ENCODE measurements around the gene FTCD.
A peak's percentile ranks its signal among the peaks of the same experiment; 100 is the strongest.
"Not testable (repeated sequence)": the region's sequence is repeated elsewhere in the genome, so short reads cannot be mapped to it uniquely, and the experiment has no call there.

The FTCD gene

DNA sequence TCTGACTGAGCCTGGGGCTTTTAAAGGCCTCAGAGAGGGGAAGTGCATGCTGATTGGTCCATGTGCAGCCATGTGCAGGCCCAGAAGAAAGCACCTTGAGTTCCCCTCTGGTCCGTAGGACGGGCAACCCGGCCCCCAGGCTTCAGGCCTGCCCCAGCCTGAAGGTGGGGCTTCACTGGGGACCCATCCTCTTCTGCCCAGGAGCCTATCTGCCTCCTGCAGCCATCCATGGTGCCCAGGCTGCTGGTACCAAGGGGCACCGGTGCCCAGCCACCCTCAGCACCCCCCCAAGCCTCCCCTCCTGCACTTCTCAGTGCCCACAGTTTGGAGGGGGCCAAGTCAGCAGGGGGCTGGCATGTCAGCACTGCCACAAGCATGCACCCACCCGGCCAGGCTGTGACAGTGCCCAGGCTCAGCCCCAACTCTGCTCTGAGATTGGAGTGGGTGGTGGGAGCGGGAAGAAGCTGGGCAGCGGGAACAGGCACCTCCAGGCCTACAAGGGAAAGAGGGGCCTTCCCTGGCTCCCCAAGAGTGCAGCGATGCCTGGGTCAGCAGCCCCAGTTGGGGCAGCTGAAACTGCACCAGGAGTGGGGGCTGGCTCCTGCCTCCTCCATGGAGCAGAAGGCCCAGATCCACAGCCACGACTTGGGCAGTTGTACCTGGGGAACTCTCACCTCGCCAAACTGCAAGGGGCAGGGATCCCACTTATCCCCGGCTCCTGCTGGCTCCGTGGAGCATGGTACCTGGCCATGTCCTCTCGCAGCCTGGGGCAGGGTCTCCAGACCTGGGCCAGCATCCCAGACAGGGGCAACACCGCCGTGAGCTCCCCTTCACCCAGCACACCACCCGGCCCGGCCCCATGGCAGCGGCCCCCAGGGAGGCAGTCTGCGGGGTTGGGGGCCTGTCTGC lies 45.8 kb downstream of the FTCD start:
- DNase-seq: peak; percentile 40

DNA sequence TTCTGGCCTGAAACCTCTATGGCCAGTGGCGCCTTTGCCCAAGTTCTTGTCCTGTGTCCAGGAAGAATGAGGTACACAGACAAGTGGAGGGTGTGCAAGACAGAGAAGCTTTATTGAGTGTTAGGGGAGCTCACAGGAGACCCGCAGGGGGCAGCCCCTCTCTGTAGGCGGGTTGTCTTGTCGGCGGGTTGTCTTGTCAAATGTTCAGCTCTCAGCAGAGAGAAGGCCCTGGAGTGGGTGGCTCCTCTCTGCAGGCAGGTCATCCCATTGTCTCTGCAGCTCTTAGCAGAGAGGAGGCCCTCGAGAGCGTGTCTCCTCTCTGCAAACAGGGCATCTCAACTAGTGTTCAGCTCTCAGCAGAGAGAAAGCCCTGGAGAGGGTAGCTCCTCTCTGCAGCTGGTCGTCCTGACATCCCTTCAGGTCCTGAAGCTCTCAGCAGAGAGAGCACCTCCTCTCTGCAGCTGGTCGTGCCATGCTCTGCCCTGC lies 46.5 kb downstream of the FTCD start:
- no peak for DNase-seq

DNA sequence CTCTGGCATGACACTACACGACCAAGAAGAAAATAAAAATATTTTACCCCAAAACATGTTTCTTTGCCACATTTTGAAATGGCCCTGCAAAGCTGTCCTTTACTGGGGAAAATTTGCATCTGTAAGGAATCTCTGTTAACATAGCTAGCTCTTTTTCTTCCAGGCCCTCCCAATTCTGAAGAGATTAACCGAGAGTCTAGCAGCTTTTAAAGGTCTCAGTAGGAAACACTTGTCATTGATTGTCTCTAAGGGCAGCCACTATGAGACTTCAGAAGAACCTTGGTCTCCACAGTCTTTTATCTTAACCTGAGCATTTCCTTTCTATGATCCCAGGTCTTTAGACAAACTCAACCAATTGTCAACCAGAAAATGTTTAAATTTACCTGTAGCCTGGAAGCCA lies 48.0 kb downstream of the FTCD start:
- DNase-seq: not testable (repeated sequence)

DNA sequence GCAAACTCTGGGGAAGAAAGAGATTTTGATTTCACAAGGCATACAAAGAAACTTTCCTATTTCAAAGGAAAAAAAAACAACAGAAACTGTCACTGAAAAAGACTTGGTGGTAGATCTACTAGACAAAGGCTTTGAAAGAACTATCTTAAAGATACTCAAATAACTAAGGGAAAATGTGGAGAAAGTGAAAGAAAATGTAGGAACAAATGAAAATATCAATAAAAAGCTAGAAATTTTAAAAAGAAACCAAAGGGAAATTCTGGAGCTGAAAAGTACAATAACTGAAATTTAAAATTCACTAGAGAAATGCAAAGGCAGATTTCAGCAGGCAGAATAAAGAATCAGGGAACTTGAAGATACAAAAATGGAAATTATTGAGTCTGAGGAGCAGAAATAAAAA lies 51.3 kb downstream of the FTCD start:
- no peak for DNase-seq

DNA sequence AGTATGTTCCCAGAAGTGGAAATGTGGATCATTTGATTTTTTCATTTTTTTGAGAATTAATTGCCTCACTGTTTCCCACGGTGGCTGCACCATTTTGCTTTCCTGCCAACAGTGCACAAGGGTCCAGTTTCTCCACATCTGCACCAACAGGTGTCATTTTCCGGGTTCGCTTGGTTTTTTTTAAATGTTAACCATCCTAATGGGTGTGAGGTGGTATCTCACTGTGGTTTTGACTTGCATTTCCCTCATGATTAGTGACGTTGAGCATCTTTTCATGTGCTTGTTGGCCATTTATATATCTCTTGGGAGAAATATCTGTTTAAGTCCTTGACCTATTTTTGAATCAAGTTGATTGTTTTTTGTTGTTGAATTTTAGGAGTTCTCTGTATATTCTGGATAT lies 54.5 kb downstream of the FTCD start:
- no peak for DNase-seq

DNA sequence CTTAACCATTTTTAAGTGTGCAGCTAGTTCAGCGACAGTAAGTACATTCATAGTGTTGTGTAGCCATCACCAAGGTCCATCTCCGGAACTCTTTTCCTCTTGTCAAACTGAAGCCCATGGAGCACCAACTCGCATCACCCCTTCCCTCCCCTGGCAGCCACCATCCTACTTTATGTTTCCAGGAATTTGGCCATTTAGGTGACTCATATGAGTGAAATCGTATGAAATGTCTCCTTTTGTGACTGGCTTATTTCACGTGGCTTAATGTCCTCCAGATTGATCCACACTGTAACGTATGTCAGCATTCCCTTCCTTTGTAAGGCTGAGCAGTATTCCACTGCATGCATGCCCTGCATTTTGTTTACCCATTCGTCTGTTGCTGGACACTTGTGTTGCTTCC lies 55.0 kb downstream of the FTCD start:
- no peak for DNase-seq

DNA sequence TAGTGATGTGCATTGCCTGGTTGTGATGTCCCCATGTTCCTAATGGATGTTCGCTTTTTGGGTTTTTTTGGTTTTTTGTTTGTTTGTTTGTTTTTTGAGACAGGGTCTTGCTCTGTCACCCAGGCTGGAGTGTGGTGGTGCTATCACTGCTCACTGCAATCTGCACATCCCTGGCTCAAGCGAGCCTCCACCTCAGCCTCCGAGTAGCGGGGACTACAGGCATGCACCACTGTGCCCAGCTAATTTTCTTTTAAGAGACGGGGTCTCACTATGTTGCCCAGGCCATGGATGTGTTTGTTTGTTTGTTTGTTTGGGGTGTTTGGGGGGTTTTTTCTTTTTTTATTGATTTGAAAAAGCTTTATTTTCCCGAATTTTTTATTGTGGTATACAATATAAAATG lies 55.4 kb downstream of the FTCD start:
- no peak for DNase-seq

DNA sequence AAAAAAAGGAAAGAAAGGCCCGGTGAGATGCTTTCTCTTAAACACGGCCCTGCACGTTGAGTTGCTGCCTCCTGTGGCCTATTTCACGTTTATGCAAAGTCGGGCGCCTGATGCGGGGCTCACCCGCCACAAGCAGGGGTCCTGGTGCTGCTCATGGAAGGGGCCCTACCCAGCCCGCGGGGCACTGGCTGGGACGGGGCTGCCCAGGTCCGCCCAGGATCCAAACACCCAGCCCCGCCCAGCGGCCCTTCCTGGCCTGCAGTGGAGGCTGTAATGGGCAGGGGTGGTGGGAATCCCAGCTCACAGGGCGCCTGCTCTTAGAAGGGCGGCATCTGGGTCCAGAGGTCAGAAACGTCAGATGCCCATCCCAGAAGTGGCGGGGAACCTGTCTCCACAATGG lies 55.9 kb downstream of the FTCD start:
- DNase-seq: peak; percentile 45

DNA sequence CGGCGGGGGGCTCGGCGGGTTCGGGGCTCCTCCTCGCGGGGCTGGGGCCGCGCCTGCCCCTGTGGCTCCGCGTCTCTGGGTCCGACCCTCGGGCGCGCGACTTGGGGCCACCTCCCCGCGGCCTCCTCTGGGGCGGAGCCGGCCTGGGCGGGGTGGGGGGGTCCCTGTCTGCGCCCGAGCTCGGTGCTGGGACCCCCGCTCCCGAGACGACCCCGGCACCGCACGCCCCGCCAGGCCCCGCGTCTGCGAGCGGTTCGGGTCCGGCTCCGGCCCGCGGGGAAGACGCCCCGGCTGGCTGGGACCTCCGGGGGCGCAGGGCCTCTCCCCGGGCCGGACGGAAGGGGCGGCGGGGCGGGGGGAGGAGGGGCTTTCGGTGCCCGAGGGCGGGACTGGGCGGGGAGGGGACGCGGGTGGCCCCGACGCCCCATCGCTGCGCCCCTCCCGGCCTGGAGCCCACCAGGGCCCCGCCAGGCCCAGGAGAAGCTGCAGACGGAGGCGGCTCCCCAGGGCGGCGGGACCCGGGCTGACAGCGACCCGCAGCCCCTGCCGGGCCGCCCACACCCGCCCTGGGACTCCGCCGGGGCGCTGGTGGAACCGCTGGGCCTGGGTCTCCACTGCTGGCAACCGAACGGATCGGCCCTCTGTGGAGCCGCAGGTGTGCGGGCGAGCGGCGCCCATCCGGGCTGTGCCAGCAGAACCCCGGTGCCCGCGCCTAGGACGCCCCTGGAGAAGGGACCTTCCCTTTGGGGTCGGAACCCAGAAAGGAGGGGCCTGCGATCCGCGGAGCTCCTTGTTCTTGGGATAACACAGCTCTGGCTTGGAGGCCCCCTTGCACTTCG lies 56.9 kb downstream of the FTCD start:
- peak; percentile 58 for DNase-seq

DNA sequence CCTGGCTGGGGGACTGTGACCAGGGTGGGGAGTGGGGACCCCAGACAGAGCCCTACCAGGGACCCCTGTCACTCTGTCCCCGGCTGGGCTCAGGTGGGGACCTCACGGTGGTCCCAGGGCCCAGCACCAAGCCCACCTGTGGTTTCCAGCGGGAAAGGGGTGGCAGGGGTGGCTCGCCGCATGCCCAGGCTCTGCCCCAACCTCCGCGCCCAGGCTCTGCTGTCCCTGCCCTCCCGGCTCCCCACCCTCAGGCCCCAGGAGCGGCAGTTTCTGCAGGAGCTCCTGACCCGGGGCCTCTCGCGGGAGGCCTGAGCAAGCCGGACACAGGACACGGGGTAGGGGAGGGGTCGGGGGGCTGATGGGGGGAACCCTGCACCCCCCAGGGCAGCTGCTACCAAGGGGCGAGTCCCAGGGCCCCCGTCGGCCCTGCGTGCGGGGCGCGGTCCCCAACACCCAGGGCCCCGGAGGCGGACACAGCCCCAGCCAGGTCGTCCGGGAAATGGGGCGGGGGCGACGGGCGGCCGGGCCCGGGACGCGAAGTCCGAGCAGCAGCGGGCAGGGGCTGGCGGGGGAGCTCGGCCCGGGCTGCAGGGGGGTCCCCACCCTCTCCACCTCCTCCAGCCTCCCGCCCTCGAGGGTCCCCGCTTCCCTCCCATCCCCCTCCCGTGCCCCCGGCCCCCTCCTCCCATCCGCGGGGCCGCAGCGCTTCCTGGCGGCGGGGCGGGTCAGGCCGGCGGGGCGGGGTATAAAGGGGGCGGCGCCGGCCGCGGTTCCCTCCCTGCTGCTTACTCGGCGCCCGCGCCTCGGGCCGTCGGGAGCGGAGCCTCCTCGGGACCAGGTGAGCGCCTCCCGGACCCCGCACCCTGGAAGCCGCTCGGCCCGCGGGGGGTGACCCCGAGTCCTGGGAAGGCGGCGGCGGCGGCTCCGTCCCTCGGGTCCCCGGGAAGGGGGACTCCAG lies 57.8 kb downstream of the FTCD start, which contains the start of gene COL6A2:
TSS of gene COL6A2 (plus strand) at position 777 of the 958 bp plus-strand sequence.
- DNase-seq: peak; percentile 81

DNA sequence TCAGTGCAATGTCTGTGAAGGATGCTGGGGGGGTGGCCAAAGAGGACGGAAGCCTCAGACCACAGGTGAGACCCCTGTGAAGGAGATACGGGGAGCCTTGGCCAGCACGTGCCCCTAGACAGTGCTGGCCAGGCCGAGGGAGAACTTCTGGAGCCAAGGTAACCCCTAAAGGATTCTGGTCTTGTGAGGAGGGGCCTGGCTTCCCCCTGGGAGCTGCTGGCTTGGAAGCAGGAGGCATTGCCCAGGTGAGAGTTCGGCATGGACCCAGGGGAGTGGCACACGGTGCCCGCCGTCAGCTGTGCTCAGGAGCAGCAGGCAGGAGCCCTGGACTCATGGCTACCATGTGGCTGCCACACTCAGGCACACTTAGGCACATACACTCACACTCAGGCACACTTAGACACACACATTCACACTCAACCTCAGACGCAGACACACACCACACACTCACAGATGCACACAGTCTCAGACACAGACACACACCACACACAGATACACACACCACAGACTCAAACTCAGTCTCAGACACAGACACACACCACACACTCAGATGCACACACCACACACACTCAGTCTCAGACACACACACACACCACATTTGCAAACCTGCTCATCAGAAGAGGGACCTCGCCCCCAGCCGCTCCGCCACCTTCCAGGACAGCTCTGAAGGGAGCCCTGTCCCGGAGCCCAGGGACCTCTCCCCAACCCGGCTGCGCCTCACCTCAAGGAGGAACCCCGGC lies 58.6 kb downstream of the FTCD start:
- peak; percentile 44 for DNase-seq

DNA sequence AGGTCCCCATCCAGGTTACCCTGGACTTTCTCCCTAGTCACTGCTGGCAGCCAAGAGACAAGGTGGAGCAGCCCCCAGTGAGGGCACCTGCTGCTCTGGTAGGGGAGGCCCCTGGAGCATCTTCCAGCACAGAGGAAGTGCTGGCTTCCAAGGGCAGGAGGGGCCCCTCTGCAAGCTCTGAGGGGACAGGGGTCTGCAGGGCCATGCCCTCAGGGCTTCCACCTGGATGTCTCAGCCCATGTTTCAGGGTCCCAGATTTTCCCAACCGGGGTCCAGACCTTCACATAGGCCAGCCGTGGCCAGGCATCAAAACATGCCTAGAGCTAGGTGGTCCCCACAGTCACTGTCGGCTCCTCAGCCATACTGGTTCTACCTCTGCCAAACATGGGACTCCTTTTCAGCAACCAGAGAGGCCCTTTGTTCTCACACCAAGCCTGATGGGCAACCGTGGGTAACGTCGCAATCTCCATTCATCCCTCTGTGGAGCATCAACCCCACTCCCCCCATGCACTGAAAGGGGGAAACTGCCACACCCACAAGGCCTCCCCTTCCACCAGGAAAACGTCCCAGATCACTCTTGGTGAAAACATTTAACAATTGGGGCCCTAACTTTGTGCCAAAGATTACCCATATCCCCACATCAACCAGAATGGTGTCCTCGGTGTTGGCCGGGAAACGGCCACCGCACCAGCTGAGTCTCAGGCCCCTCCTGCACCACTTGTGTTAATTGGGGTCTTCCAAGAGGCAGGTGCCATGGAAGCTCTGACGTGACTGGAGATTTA lies 59.4 kb downstream of the FTCD start:
- DNase-seq: peak; percentile 45

DNA sequence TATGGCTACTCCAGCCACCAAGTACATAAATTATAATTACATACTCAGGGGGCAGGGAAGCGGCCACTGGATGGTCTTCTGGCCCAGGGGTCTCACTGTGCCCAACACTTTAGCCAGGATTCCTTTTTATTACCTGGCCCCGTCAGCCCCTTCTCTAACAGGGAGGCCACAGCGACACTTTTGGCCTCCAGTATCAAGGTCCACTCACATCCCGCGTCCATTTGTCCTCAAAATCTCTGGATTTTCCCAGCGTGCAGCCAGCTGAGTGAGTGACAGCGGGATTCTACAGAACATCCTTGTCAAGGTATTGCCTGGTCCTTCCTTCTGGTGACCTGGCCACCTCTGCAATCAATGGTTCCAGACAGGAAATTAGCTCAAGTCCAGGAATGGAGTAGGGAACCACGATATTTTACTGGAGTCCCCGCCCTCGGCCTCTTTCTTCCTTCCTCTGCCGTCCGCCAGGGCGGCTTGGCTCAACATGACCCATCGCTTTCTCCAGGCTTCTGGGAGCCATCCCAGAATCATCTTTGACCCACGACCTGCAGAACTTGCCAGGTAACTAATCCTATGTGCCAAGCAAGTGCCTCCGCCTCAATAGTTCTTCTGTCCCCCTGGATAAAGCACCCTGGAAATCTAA lies 60.2 kb downstream of the FTCD start:
- peak; percentile 15 for DNase-seq

DNA sequence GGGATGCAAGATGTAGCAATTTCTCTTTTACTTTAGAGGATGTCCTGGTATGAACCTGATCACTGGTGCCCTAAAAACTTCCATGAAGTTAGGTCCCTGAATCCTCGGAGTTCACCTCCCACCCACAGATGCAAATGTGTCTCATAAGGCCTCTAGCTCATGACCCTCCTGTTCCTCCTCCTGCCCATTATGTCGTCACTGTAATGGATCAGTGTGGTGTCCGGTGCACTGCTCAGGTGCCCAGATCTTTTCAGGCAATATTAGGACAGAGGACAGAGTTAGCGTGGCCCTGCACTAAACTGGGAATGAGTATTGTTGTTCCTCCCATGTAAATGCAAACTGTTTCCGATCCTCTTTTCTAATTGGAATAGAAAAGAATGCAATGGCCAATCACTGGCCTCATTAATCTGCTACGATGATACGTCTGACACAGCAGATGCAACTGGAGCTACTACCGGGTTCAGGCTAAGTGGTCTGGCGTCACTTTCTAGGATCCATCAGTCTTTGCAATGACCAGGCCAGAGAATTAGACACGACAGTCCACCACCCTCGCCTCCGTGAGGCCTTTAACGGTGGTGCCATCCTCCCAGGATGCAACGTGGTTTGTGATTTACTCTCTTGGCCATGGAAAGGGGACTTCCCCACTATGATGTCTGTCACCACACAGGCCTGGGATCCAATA lies 60.8 kb downstream of the FTCD start:
- no peak for DNase-seq

DNA sequence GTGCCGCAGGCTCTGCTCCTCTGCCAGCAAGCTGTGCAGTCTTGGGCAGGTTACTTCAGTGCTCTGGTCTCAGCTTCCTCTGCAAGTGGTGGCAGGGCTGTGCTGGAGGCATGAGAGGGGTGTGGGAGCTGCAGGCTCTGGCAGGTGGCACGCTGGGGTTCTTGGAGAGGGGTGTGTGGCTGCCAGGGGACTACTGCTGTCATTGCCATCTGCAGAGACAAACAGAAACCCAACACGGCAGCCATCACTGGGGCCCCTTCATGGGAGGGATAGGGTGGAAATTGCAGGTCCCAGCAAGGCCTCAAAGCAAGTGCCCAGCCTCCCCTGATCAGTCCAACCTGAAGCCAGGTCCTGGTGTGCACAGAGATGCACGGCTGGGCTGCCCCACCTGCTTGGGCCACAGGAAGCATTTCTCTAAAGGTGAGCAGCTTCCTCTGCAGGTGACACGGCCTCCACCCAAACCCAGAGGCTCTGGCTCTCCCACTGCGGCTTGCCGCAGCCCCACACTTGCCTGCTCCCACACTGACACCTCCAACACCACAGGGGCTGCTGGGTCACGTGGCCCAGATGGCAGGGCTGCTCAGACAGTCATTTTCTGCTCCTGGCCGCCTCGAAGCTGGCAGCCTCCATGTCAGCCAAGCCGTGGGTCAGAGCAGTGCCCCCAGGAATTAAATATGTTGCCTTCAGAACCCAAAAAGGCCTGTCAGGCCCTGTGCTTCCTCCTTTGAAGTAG lies 61.5 kb downstream of the FTCD start:
- DNase-seq: peak; percentile 46

DNA sequence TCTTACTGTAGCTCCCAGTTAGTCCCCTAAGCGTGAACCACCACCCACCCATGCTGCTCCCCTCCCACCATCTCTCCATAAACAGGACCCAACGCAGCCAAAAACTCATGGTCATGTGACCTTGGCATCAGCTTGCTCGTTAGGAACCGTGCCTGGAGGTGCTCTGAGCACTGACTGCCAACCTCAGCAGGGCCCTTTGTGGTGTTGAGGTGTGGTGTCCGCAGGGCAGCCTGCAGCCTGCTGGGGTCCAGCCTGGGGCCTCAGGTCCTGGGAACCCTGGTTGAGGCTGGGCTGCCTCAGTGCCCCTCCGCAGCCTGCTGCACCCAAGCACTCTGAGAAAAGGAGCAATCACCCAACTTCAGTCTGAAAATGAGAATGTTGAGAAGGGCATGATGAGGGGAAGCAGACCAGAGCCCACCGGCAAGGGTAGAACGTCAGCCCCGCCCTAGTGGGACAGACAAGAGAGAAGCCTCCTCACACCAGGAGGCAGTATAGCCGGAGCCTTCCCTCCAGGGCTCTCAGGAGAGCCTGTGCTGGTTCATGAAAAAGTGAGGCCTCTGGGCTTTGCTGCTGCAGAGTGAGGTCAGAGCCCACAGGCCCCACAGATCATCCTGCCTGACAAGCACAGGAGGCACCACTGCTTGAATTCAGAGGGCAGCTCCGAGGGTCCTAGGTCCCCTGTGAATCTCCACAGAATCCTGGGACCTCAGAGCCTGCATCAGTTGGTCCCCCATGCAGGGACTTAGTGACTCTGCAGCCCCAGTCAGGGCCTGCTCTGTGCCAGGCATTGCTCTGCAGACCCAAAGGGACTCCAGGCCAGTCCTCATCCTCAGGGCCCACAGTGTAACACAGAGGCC lies 62.3 kb downstream of the FTCD start:
- peak; percentile 40 for DNase-seq

DNA sequence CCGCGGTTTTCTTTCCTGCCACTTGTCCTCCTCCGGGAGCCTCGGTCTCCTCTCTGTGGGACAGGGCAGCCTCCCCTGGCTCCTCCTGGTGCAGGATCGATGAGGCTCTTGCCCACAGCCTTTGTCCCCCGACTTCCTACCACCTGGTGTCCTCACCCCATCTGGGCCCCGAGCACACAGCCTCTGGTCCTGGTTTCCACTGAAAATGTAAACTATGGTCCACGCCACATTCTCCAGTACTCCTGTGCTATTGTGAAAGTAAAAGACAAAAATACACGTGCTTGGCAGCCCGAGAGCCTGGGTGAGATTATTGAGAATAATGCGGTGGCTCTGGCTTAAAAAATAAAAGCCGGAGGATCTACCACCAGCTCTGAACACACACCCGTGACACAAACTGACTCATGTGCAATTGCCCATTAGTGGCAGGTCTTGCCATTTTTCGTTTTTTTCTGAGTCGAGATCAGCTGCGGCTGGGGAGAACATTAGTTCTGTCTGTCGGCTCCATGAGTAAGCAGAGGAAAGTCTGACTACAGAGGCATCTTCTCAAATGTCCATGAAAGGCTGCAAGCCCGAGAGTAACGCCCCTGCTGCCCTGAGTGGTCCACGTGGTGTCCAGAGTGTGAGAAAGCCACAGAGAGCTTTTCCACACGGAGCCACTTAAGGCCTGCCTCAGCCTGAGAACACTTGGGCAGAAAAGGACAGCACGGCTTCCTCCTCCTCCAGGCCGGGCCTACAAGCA lies 63.2 kb downstream of the FTCD start:
- DNase-seq: peak; percentile 36
